Omental fat pad (tissue), 4 donors: ENCODE data around the gene ELOA. TPM values are rescaled to one million over a fixed set of nuclear protein-coding genes. Genes with fewer than 3 reads are reported as not detected.

Experiments
- total RNA-seq, 4 donors: library from RNA; depleted of rRNA; stranded (reverse); fragments of >200 nt; gene quantifications; one replicate each; pipeline ENCODE4 v1.1.0, GENCODE V29; 2016

ELOA gene
- total RNA-seq, 4 donors from 2014 or later: 44.1 to 73.7 (median 54.1) TPM

Other genes starting within 250 kb of the ELOA start
- gene E2F2, start 212.2 kb upstream of the ELOA start, total RNA-seq: 1 to 10 TPM in 1 of 4 donors, under 1 TPM in 3; 0.31 to 1.5 (median 0.46) TPM
- 100 to 1,000 TPM; 134 to 322 (median 179) TPM for gene ID3, start 184.0 kb upstream of the ELOA start, total RNA-seq
- gene RPL11, start 51.7 kb upstream of the ELOA start, total RNA-seq: 1,000 to 10,000 TPM in 2 of 4 donors, 100 to 1,000 TPM in 2; 867 to 1,131 (median 994) TPM
- 10 to 100 TPM; 44.3 to 58.8 (median 51.7) TPM for gene PITHD1, start 34.9 kb downstream of the ELOA start, total RNA-seq
- 10 to 100 TPM; 36.0 to 54.0 (median 40.3) TPM for gene LYPLA2, start 47.7 kb downstream of the ELOA start, total RNA-seq
- 10 to 100 TPM; 15.6 to 19.4 (median 17.9) TPM for gene GALE, start 57.3 kb downstream of the ELOA start, total RNA-seq
- 10 to 100 TPM; 19.2 to 47.1 (median 41.4) TPM for gene HMGCL, start 82.0 kb downstream of the ELOA start, total RNA-seq
- 10 to 100 TPM; 31.7 to 49.5 (median 45.7) TPM for gene FUCA1, start 124.8 kb downstream of the ELOA start, total RNA-seq
- gene CNR2, start 169.9 kb downstream of the ELOA start, total RNA-seq: under 1 TPM in 2 of 4 donors, not detected in 2; 0.06 to 0.09 TPM
- 100 to 1,000 TPM; 139 to 173 (median 153) TPM for gene PNRC2, start 216.4 kb downstream of the ELOA start, total RNA-seq
- 100 to 1,000 TPM; 101 to 152 (median 120) TPM for gene SRSF10, start 236.9 kb downstream of the ELOA start, total RNA-seq